T-helper 22 cell (primary cell): Measurements from ENCODE around the gene ETHE1.
"Not testable (repeated sequence)": the region's sequence is repeated elsewhere in the genome, so short reads cannot be mapped to it uniquely, and the experiment has no call there.

ENCODE experiments used
- DNase-seq: peaks from one replicate; pipeline ENCODE4 v3.0.0-alpha.2; 2020; ENCODE audit warnings: low read depth

Gene ETHE1

GRCh38 chr19:43551399-43552197, 24.6 kb upstream of the ETHE1 start:
- DNase-seq, result no peak

GRCh38 chr19:43548706-43549105, 21.7 kb upstream of the ETHE1 start:
- DNase-seq, result no peak

GRCh38 chr19:43547926-43548325, 20.9 kb upstream of the ETHE1 start:
- not testable (repeated sequence) for DNase-seq

GRCh38 chr19:43546581-43546980, 19.6 kb upstream of the ETHE1 start:
- no peak for DNase-seq

GRCh38 chr19:43545981-43546380, 19.0 kb upstream of the ETHE1 start:
- DNase-seq, result no peak

- DNase-seq, result no peak
Measured at GRCh38 chr19:43545276-43545675, 18.3 kb upstream of the ETHE1 start.

GRCh38 chr19:43544077-43544476, 17.1 kb upstream of the ETHE1 start:
- no peak for DNase-seq

GRCh38 chr19:43541920-43542650, 15.1 kb upstream of the ETHE1 start:
- no peak for DNase-seq

GRCh38 chr19:43540381-43540780, 13.4 kb upstream of the ETHE1 start:
- no peak for DNase-seq

- no peak for DNase-seq
Measured at GRCh38 chr19:43538922-43539321, 11.9 kb upstream of the ETHE1 start.

- no peak for DNase-seq
Measured at GRCh38 chr19:43534816-43535761, 8.1 kb upstream of the ETHE1 start.

- no peak for DNase-seq
Measured at GRCh38 chr19:43534305-43534815, 7.4 kb upstream of the ETHE1 start.

- peak; percentile 89 for DNase-seq
Measured at GRCh38 chr19:43533546-43534304, 6.7 kb upstream of the ETHE1 start.

- peak; percentile 70 for DNase-seq
Measured at GRCh38 chr19:43532962-43533545, 6.1 kb upstream of the ETHE1 start, which contains the start of gene ZNF575. Gene ZNF575, plus strand, starts transcription at chr19:43533188. Its CDS starts 1,235 bp downstream, at chr19:43534423.

- no peak for DNase-seq
Measured at GRCh38 chr19:43532571-43532961, 5.6 kb upstream of the ETHE1 start.

GRCh38 chr19:43527860-43528622, 1.0 kb upstream of the ETHE1 start:
- no peak for DNase-seq

- DNase-seq, result no peak
Measured at GRCh38 chr19:43525836-43526771, 897 bp downstream of the ETHE1 start.

- DNase-seq, result no peak
Measured at GRCh38 chr19:43524922-43525835, 1.8 kb downstream of the ETHE1 start.
